ENCODE measurements around the gene RIMS3. TPM values are rescaled to one million over a fixed set of nuclear protein-coding genes. Genes with fewer than 3 reads are reported as not detected.

RIMS3 gene
- total RNA-seq, 1 experiment from 2014 or later: 13.7 TPM

GRCh38 chr1:40659649-40659947 is 5.9 kb downstream of the RIMS3 start:
- Mint-ChIP-seq H3K9me3 (no peaks in the 10 kb centered on the region), H3K4me1 (peaks cover 24 to 33% of the 10 kb centered on the region in 2 experiments), H3K27me3 (ENCODE audit: low read depth) (peaks cover 2% of the 10 kb centered on the region), H3K36me3 (ENCODE audit: insufficient read depth in 1 of 3, low read depth in 3 of 3) (no peaks in the 10 kb centered on the region), H3K27ac (no peak overlapping the region), H3K4me3 (no peak overlapping the region)
- Histone ChIP-seq H2BK120ac (ENCODE audit: low read depth, low read length, poor library complexity, severe bottlenecking) (no peak overlapping the region), H3K23ac (ENCODE audit: insufficient read length, low read depth, low read length) (no peak overlapping the region), H2AFZ (ENCODE audit: low read length) (no peak overlapping the region), H2AK5ac (ENCODE audit: insufficient read length, low read length) (no peak overlapping the region), H3K56ac (ENCODE audit: insufficient read length, low read depth, low read length) (no peak overlapping the region), H2BK15ac (ENCODE audit: low read depth, low read length) (no peak overlapping the region), H3K9ac (ENCODE audit: extremely low read depth, insufficient read length, low read length) (no peak overlapping the region), H3K14ac (ENCODE audit: insufficient read depth, low read length) (no peak overlapping the region), H3K79me1 (ENCODE audit: insufficient read depth, low read depth, low read length, poor library complexity, severe bottlenecking) (no peaks in the 10 kb centered on the region), H3K4me2 (ENCODE audit: insufficient read depth, insufficient read length, low read length) (no peak overlapping the region), H2BK20ac (ENCODE audit: low read depth, low read length, poor library complexity, severe bottlenecking) (no peak overlapping the region), H3K27ac (ENCODE audit: insufficient read length, low read depth, low read length) (no peak overlapping the region), H3K23me2 (ENCODE audit: insufficient read length, low read depth, low read length, poor library complexity, severe bottlenecking) (no peaks in the 10 kb centered on the region), H4K8ac (replicated peaks; ENCODE audit: insufficient read length, low read depth, low read length) (no peak overlapping the region), H4K20me1 (ENCODE audit: control insufficient read depth, insufficient read depth, insufficient read length) (no peaks in the 10 kb centered on the region), H3K4ac (ENCODE audit: low read depth, low read length) (no peak overlapping the region), H2BK12ac (ENCODE audit: insufficient read length, low read depth, low read length) (no peak overlapping the region), H3K27me3 (ENCODE audit: insufficient read depth, low read length) (no peaks in the 10 kb centered on the region), H3K4me1 (ENCODE audit: insufficient read depth, low read length) (peaks cover 3% of the 10 kb centered on the region; the same call in 1 of the 2 replicates), H3K79me2 (ENCODE audit: insufficient read depth, low read length) (no peaks in the 10 kb centered on the region), H3T11ph (ENCODE audit: low read length) (no peak overlapping the region), H2BK5ac (ENCODE audit: insufficient read length, low read length) (no peak overlapping the region), H4K91ac (ENCODE audit: insufficient read length, low read depth, low read length) (no peak overlapping the region), H3K9me3 (ENCODE audit: control insufficient read depth, low read depth, low read length) (no peaks in the 10 kb centered on the region), H4K5ac (ENCODE audit: insufficient read length, low read depth, low read length) (no peak overlapping the region), H3K18ac (ENCODE audit: insufficient read length, low read depth, low read length) (no peak overlapping the region)
- no peak for DNase-seq
- no CpG with 5 or more reads among the region's 7 CpGs for WGBS (ENCODE audit: extremely low coverage, insufficient read length, low lambda C conversion rate)
- no peak for TF ChIP-seq CTCF (conservative IDR thresholded peaks at IDR 0.05)
